CD4-positive, alpha-beta T cell treated with Interleukin-15 for 4 hours (primary cell): ENCODE measurements around the gene FADS3.

Experiments
- DNase-seq: peaks from one replicate; pipeline ENCODE4 v3.0.0-alpha.2; 2020; ENCODE audit warnings: low spot score

The FADS3 gene

DNA sequence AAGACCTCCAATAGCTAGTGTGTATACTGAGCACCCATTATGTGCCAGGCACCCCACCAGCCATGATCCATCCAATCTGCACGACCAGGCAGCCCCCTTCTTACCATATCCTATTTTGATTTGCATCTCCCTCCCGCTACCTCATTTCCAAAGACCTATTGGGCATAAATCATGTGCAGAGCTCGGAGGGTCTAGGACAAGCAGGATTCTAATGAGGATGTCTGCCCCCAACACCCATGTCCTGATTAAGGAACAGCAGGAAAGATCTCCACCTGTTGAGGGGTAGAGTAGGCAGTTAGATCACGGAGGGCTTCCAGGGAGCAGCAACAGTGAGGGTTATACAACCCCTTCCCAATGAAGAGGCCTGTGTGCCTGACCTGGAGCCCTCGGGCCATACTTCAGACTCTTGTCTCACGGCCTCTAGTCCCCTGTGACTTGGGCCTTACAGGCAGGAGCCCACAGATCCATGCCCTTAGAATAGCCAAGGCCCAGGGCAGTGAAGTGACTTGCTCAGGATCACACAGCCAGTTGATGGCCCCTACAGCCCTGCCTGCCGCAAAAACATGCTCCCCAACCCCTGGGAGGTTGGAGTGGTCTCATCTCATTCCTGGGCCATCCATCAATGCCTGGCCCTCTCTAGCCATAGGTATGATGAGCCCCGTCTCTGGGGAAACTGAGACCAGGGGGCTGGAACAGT, 22.5 kb upstream of the FADS3 start:
- no peak for DNase-seq

DNA sequence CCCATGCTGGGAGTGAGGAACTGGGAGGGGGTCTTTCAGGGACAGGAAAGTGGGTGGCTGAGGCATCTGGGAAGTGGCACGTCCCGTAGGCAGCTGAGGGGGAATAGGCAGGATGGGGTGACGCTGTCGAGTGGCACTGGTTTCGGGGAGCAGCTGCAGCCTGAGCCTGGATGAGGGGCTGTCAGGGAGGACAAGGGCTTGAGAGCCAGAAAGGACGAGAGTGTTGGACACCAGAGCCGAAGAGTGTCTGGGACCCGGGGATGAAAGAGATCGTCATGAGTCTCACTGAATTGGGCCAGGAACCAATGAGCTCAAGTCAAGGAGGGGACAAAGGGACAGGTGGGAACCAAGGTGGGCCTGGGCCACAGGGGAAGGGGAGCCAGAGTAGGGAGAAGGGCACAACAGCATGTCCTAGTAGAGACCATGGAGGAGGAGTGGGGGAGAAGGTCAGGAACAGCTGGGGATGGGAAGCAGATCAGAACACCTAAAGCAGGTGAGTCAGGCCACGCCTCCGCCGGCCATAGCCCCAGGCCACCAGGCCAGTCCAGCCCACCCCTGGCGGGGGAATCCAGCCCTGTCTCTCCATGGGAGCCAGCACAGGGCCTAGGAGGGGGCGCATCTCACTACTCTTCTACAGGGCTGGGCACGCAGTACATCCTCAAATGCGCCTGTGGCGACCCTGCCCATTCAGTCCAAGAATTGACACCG, 21.8 kb upstream of the FADS3 start:
- DNase-seq: no peak

DNA sequence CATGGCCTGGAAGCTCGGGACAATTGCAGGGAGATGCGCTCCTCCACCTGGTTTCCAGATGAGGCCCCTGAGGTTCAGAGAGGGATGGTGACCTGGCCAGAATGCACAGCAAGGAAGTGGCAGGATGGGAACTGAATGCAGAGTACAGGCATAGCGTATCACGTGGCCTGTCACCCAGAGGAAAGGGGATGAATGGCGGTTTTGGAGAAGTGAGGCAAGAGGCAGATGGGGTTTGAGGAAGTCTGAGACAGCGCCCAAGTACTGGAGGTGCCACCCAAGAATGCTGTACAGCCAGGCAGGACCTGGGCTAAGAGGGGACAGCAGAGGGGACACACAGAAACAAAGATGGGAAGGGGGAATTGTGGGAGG, 21.2 kb upstream of the FADS3 start:
- no peak for DNase-seq

DNA sequence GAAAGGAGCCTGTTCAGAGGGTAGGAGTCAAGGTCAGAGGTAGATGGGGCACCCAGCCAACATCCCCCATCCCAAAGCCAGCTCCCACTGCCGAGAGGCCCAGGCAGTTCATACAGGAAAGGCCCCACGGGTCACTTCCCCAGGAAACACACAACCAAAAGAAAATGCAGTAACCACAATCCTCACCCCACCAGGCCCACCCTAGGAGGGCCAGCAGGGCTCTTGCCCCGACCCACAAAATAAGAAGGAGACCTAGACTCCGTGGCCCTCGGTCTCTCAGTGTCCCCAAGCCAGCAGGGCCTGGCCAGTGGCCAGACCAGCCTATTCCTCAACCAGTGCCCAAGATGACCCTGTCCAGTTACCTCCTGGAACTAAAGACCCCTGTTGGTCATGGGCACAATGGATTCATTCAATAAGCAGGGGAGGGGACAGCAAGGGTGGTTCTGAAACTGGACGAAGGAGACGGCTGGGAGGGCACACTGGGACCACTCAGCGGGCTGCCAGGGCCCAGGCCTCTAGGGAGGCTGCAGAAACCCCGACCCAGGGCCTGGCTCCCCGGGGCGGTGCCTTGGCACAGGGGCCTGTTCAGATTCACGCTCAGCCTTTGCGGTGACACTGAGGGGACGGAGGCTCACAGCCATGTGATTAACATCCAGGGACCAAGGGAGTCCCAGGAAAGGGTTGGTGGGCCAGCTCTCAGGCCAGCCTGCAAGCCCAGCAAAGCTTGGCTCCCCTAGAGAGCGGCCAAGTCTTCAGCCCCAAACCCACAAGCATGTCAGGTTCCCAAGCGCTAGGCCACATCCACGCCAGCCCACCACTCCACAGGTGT, 20.6 kb upstream of the FADS3 start:
- DNase-seq: no peak

DNA sequence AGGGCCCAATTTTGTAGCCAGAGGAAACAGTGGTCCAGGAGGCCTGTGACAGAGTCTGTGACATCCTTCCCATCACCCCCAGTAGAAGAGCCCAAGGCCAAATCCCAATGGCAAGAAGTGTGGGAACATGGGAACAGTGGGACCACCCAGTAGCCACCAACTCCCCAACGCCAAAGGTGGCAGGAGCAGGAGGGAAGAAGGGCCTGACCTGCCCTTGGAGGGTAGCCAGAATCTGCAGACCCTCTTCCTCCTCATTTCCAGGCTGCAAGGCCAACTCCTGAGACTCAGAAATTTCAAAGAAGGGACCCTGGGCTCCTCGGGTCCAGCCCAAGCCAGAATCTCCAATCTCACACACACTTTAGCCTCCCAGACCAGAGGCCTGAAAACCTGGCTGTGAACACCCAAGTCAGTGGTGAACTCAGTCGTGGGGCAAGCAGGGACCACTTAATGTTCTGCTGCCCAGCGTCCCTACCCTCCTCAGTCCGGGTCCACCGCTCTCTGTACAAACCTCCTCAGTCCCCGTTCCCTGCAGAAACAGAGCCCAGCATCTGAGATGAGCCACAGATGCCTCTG, 19.9 kb upstream of the FADS3 start:
- no peak for DNase-seq

DNA sequence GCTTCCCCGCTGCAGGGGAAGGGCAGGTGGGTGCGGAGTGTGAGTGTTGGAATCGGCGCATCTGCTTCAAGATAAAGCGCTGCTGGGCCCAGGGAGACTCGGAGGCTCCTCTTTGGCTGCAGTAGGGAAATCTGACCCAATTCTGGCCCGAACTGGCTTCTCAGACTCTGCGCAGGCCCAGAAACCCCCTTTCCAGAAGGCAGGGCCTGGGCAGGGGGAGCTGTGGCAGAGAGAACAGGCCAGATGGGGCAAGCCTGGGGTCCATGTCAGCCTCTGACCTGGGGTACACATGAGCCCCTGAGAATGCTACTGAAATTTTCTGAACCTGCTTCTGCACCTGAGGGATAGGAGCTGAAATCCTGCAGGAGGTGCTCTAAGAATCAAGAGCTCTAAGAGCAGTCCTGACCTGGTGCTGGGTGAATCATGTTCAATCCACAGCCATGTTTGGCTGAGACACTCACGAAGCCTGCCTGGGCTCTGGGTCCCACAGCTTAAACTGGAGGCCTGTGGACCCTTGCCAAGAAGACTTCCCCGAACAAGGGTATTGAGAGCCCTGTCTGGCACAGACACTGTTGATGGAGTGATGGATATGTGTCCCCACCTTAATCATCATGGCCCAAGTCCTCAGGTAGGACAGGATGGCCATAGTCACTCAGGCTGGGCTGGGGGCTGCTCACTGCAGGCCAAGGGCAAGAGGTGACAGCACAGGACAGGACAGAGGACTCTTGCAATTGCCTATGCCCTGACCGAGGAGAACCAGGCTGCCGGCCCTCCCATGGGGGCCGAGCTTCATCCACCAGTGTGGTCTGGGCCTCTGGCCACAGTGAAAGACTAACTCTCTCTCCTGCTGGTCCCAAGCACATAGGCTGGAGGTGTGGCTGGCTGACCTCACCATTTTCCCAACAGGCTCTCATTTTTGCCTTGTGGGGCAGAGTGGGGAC, 19.1 kb upstream of the FADS3 start:
- DNase-seq: no peak

DNA sequence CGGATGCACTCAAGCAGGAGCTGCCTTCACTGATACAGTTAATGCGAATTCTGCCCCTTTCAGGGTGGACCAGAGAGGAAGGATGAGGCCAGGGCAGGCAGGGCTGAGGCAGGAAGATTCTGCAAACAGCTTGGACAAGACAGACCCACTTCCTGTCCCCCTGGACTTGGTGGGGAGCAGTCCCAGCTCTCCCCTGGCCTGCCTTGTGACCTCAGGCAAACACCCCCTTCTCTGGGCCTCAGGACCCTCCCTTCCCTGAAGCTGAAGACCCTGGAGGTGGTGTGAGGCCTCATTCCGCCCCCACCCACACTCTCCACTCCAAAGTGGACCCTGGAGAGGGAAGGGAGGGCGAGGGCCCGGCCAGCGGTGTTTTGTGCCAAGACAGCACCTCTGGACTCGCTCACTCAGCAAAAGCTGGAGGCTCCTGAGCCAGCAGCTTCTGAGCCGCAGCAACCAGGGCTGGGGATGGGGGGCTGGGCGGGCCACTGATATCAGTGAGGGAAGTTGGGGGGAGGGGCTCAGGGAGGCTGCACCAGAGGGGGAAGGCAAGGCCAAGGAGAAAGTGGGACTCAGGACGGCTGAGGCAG, 17.5 kb upstream of the FADS3 start:
- DNase-seq: no peak

DNA sequence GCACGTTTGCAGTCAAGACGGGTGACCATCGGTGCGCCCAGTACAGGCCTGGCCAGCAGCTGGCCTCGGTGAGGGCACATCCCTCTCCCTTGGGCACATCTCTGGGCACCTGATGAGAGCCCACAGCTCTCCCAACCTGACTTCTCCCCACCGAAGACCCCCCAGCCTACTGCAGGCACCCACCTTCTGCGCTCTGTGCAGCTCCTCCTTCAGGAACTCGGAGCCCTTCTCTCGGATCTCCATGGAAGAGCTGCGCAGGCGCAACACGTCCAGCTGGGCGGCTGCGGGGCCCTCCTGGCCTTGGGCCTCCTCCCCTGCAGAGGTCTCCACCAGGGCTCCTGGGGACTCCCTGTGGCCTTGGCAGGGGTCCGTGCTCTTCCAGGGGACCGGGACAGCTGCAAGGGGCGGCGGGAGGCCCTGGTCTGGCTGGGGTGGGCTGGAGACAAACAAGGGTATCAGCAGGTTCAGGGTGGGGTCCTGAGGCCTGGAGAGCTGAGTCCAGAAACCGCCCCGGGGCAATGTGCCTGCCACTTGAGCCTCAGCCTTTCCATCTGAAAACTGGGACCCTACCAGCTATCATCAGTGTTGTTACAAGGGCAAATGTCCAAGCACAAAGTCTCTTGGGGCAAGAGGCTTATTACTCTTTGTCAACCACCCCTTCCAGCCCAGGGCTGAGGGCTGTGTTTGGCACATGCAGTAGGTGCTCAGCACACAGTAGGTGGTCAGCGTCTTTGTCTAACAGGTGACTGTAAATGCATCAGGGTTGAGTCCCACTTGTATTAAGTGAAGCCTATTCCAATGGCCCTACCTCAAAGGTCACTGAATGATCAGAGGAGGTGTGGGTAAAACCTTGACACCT, 16.8 kb upstream of the FADS3 start:
- DNase-seq: no peak

DNA sequence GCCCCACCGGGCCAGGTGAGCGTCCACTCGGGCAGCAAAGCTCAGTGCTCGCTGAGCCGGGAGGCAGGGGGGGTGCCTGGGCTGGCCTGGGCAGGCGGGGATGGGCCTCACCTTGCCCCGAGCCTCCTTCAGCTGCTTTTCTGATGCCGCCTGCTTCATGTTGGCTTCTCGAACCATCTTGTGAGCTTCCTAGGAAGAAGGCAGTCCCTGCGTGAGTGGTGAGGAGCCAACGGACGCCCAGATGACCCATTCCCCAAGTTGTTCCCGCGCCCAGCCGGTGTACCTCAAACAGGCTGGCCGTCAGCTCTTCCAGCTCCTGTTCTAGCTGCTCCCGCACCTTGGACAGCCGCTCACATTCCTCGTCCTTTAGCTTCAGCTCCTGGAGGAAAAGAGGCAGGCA, 15.9 kb upstream of the FADS3 start:
- DNase-seq: no peak

DNA sequence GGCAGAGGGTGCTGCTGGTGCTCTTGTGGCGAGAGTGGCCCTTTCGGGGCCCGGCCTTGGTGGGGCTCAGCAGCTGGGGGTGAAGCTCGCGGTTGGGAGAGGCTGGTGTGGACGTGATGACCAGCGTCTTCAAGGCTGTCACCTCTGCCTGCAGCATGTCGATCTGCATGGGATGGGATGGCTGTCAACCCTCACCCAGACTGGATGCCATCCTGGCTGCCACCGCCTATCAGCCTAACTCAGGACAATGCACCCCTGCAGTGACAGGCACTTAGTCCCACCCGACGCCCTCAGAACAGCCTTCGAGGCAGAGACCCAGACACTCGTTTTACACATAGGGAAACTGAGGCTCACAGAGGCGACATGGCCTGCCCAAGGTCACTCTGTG, 15.2 kb upstream of the FADS3 start:
- no peak for DNase-seq

DNA sequence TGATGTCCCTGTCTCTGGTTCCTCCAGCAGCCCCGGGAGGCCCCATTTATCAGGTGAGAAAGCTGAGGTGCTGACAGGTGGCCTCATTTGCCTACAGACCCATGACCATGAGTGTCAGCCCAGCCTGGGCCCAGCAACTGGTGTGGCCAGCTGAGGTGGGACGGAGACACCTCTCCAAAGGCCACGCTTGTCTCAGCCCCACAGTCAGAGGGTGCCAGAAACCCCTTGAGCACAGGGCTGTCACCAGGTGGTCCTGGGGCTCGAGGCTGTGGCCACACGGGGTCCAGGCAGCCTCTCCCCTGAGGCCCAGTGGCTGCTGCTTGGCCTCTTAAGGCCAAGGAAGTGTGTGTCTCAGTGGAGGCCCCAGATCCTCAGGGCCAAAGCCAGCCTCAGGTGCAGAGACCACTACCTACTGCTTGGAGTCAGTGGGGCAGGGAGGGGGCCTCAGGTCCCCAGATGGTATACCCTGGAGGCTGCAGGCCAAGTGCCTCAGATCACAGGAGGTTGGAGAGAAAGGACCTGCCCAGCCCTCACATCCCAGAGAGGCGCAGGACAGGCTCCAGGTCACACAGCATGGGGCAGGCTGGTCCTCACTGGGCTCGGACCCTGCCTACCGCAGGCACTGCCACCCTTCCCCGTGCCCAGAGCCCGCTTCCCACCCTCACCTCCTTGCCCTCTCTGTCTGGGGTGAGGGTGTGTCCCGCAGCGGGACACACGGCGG, 14.6 kb upstream of the FADS3 start:
- no peak for DNase-seq

DNA sequence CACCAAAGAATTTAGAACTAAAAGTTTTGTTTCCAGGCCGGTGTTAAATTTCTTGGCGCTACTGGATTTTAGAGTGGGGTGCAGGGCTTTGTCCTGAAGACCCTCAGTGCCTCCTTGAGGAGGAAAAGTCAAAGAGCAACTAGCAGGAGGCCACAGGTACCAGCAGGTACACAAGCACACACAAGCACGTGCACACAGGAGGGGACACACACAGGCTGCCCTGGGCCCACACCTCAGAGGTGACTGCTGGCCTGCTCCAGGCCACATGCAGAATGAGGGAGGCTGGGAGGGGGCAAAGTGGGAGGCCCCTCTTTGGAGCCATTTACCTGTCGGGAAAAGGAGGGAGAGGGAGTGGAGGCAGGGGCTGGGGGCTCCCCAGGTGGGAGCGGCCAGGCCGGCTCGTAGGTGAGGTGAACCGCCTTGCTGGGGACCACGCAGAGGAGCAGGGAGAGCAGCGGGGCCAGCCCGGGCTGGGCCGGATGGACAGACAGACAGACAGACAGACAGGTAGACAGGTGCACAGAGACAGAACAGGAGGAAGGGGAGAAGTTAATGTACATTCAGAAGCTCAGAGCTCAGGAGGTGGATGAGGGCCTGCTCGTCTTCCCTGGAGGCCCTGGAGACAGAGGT, 13.8 kb upstream of the FADS3 start:
- no peak for DNase-seq

DNA sequence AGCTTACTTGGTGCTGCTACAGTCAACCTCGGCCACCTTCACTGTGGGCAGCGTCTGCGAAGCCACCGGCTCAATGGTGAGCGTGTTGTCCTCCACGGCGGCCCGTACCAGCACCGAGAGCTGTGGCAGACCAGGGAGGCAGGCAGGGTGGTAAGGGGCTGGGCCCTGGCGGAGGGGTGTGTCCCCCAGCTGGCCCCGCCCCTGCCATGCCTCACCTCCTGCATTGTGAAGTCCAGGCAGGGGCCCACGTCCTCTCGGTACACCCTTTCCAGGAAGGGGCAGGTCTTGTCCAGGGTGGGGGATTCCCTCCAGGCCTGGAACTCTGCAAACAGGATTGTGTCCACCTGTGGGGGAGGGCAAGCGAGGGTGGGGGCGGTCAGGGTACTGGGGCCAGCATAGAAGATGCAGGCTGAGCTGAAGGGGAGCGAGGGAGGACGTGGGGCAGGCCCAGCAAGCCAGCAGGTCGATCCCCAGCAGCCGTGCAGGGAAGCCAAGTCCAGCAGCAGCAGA, 13.2 kb upstream of the FADS3 start:
- no peak for DNase-seq

DNA sequence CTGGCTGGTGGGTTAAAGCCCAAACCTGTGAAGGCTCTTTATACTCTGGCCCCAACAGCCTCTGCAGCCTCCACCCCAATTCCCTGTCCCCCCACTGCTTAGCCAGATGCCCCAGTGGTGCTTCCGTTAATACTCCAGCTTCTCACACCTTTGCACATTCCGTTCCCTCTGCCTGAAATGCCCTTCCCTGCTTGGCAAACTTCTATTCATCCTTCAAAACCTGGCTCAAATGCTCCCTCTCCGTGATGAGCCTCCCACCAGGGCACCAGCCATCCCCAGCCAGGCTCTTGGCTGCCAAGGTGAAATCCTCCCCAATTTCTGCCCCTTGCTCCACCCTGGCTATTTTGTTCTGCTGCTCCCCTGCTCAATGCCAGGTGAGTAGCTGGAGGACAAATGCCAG, 12.5 kb upstream of the FADS3 start:
- DNase-seq: no peak

DNA sequence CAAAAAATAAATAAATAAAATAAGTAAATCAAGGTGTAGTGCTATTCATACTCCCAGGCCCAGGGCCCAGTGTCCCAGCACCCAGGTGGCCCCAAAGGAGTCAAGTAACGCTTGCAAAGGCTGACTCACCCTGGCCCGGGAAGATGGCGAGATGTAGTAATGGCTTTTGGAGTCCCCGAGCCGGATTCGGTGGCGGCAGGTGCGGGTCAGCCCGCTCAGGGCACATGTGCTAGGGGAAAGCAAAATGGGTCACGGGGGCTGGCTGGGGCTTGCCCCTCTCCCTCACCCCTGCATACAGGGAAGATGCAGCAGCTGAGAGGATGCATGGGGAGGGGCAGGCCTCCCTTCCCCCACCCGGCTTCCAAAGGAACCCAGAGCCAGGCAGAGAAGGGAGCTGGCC, 11.0 kb upstream of the FADS3 start:
- no peak for DNase-seq

DNA sequence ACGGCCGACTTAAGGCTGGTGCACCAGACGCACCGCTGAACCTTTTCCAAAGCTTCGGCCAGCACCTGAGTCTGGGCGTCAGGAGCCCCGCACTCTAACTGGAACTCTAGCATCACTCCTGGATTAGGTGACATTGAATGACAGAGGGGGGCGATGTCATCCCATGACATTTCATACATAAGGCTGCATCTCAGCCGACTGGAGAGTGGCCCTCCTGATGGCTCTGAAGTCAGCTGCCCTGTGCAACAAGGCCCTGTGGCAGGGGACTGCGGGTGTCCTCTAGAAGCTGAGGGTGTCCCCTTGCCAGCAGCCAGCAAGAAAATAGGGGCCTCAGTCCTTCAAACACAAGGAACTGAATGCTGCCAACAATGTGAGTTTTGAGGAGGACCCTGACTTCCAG, 10.1 kb upstream of the FADS3 start:
- DNase-seq: no peak

DNA sequence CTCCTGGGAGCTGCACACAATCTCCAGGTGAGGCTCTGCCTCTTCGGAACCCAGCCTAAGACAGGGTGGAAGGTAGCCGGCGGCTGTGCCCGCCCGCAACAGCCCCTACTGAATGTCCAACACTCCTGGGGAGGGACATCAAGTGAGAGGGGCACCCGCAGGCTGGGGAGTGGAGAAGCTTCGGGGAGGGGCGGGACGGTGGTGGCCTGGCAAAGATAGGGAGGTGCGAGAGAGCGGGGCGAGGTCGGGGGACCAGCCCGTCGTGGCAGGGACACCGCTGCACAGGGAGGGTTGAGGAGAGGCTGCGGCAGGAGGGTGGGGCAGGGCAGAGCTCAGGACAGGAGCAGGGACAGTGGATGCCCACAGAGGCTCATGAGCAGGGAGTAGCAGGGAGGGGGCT, 8.9 kb upstream of the FADS3 start:
- DNase-seq: no peak

DNA sequence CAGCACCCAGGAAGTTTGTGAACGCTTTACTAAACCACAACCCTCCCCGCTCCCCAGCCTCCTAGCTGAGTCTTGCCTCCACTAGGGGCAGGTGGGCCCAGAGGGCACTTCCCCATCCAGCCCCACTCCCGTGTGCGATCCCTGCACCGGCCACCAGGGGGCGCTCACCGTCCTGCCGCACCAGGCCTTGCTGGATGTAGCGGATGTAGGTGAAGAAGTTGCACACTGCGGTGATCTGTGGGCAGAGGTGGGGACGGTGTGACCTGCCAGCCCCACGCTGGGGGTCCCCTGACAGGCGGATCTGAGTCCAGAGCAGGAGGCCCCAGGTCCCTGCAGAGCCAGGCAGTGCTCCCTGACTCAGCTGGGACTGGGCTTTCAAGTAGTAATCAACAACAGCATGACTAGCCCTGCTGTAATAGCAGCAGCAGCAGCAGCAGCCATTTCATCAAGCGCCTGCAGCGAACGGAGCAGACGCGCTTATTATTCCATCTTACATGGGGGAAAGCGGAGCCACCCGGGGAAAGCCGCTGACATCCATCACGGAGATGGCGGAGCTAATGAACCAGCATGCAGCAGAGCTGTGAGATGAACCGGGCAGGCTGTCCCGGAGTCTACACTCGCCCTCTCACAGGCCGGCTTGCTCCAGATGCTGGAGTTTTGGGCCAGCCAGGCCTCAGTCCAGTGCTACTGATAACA, 7.9 kb upstream of the FADS3 start:
- DNase-seq: peak; percentile 92

DNA sequence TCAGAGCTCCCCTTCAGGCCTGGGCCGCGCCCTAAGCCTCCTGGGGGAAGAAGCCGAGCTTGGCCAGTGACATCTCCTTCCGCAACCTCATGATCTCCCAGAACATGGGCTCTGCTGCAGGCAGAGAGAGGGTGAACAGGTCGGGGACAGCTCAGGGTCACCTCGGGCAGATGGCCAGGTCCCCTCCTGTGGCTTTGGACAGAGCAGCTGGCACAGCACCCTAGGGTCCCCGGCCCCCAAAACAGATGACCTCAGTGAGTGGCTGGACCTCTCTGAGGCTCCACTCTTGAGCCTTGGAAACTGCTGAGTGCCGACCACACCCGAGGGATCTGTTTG, 6.9 kb upstream of the FADS3 start:
- DNase-seq: no peak
